HUES6 (cell line): ENCODE measurements around the gene CPNE2.

Source experiments
- H3K27ac ChIP-seq: 2 replicates; pipeline ENCODE4 v1.7.0; 2013; ENCODE audit warnings: low read depth, mild to moderate bottlenecking, low read length, inconsistent platforms
- H3K27me3 ChIP-seq: 2 replicates; pipeline ENCODE4 v1.6.1; 2013; ENCODE audit warnings: low read length; ENCODE audit not compliant: control insufficient read depth, insufficient read depth
- H3K36me3 ChIP-seq: 2 replicates; pipeline ENCODE4 v1.6.1; 2013; ENCODE audit warnings: low read length; ENCODE audit not compliant: control insufficient read depth, insufficient read depth
- H3K4me1 ChIP-seq: 2 replicates; pipeline ENCODE4 v1.6.1; 2013; ENCODE audit warnings: low read length; ENCODE audit not compliant: control insufficient read depth, insufficient read depth
- H3K4me3 ChIP-seq: 2 replicates; pipeline ENCODE4 v1.5.1; 2013; ENCODE audit warnings: low read depth, low read length
- H3K9ac ChIP-seq: one replicate; pipeline ENCODE4 v1.6.1; 2013; ENCODE audit warnings: mild to moderate bottlenecking, low read length
- H3K9me3 ChIP-seq: 2 replicates; pipeline ENCODE4 v1.6.1; 2013; ENCODE audit warnings: low read depth, low read length; ENCODE audit not compliant: control insufficient read depth, insufficient read depth

Gene CPNE2

GRCh38 chr16:57157533-57157932, 65.2 kb downstream of the CPNE2 start:
- Histone ChIP-seq H3K27ac (no peak overlapping the region), H3K9ac (no peak overlapping the region)

DNA sequence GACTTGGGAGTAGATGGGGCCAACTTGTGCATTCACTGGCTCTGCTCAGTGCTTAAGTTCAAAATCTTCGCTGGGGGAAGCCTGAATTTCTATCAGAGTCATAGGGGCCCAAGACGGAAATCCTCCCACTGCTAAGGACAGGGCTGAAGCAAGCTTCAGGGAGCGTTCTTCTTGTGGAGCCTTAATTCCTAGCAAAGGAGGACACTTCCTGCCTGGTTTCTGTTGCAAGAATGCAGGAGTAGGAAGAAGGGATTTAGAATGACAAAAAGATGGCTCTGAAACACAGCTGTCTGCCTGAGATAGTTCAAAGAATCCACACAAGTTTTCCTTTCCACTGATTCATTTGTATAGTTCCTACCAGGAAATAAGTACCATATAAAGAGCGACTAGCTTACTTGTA, 67.1 kb downstream of the CPNE2 start:
- 0 out of 2 replicates have a peak, but pooled peaks cover 7% of the 10 kb centered on the region for H3K4me1 ChIP-seq
- no peak overlapping the region for H3K4me3 ChIP-seq
- H3K9ac ChIP-seq, result no peak overlapping the region
- H3K9me3 ChIP-seq, result no peaks in the 10 kb centered on the region
- H3K27ac ChIP-seq, result 0 out of 2 replicates have a peak overlapping the region, but pooled peaks have one; percentile 2
- H3K27me3 ChIP-seq, result no peaks in the 10 kb centered on the region
- H3K36me3 ChIP-seq, result peaks cover 79% of the 10 kb centered on the region

More at GRCh38 chr16:57157533-57157932, 65.2 kb downstream of the CPNE2 start:
- 0 out of 2 replicates have a peak, but pooled peaks cover 7% of the 10 kb centered on the region for H3K4me1 ChIP-seq
- peaks cover 79% of the 10 kb centered on the region for H3K36me3 ChIP-seq
- H3K9me3 ChIP-seq, result no peaks in the 10 kb centered on the region
- no peak overlapping the region for H3K4me3 ChIP-seq
- H3K27me3 ChIP-seq, result no peaks in the 10 kb centered on the region

- Histone ChIP-seq H3K4me3 (no peak overlapping the region), H3K27me3 (no peaks in the 10 kb centered on the region), H3K36me3 (peaks cover 74% of the 10 kb centered on the region), H3K27ac (no peak overlapping the region), H3K9ac (no peak overlapping the region), H3K4me1 (0 out of 2 replicates have a peak, but pooled peaks cover 7% of the 10 kb centered on the region), H3K9me3 (no peaks in the 10 kb centered on the region)
Measured at GRCh38 chr16:57163842-57164241, 71.5 kb downstream of the CPNE2 start.

DNA sequence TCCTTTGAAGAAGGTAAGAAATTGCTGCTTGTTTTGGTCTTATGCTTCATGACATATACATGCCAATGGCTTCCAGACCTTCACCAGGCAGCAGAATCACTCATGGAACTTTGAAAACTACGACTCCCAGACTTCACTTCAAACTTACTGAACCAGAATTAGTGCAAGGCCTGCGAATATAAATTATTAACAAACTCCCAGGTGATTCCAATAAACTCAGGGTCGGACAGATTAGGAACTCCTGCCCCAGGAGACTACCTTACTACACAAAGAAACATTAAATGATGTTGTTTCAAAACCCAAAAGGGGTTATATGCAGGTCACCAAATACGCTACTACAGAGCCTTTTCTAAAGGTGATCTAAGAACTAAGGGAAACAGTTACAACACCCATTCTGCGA, 73.1 kb downstream of the CPNE2 start:
- Histone ChIP-seq H3K27ac (no peak overlapping the region), H3K4me1 (no peaks in the 10 kb centered on the region), H3K9ac (no peak overlapping the region), H3K36me3 (peaks cover 73% of the 10 kb centered on the region), H3K9me3 (no peaks in the 10 kb centered on the region), H3K27me3 (no peaks in the 10 kb centered on the region), H3K4me3 (no peak overlapping the region)

DNA sequence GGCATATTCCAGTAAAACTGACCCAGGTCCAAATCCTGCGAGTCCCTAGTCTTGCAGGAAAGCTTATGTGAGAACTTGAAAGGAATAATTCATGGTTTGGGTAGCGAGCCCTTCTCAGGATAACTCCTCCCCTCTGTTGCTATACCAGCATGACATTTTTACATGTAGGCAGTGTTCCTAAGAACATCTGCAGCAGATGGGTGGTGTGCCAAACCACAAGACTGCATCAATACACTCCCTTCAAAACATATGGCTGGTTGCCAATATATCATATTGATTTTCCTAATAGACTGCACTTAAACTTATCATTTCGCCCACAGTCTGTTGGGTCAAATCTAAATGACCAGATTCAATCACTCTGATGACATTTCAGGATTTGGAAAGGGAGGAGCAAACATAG, 73.6 kb downstream of the CPNE2 start:
- H3K9ac ChIP-seq, result no peak overlapping the region
- H3K4me3 ChIP-seq, result no peak overlapping the region
- no peaks in the 10 kb centered on the region for H3K9me3 ChIP-seq
- H3K27me3 ChIP-seq, result no peaks in the 10 kb centered on the region
- H3K27ac ChIP-seq, result no peak overlapping the region
- no peaks in the 10 kb centered on the region for H3K4me1 ChIP-seq
- H3K36me3 ChIP-seq, result peaks cover 73% of the 10 kb centered on the region

DNA sequence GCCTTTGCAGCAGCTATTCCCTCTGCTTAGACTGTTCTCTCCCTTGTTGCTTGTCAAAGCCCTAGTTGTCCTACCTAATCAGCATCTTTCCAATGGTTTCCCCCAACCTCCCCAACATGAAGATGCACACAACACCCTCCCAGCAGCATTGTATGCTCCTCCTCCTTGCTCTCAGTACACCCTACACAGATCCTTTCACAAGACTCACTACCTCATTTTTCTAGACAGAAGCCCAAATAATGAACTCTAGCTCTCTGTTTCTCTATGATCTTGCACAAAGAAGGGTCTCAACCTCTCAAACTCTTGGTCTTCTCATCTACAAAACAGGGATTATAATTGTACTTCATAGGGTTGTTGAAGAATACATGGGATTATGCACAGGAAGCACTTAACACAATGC, 74.1 kb downstream of the CPNE2 start:
- H3K4me3 ChIP-seq, result no peak overlapping the region
- no peaks in the 10 kb centered on the region for H3K27me3 ChIP-seq
- H3K4me1 ChIP-seq, result no peaks in the 10 kb centered on the region
- H3K9ac ChIP-seq, result no peak overlapping the region
- H3K36me3 ChIP-seq, result peaks cover 76% of the 10 kb centered on the region
- H3K9me3 ChIP-seq, result no peaks in the 10 kb centered on the region
- no peak overlapping the region for H3K27ac ChIP-seq

- Histone ChIP-seq H3K4me1 (no peaks in the 10 kb centered on the region), H3K4me3 (no peak overlapping the region), H3K36me3 (peaks cover 78% of the 10 kb centered on the region), H3K9me3 (no peaks in the 10 kb centered on the region), H3K27ac (no peak overlapping the region), H3K9ac (no peak overlapping the region), H3K27me3 (no peaks in the 10 kb centered on the region)
Measured at GRCh38 chr16:57166951-57167350, 74.6 kb downstream of the CPNE2 start.

DNA sequence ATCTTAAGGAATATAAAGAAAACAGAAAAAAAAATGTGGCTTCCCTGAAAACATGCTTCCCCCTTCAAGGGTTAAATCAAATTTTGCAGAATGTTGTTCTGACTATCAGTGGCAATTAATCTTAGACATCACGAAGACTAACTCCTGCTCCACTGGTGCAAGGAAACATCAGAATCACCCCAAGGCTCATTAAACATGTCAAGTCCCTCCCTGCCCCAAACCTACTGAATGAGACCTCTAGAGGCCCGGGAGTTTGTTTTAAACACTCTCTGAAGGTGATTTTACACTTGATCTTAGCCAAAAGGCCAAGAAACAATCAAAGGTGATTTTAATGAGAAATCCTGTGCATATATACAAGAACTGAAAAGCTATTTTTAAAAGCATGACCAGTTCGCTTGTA, 75.2 kb downstream of the CPNE2 start:
- no peak overlapping the region for H3K9ac ChIP-seq
- H3K27ac ChIP-seq, result no peak overlapping the region
- H3K9me3 ChIP-seq, result no peaks in the 10 kb centered on the region
- no peaks in the 10 kb centered on the region for H3K27me3 ChIP-seq
- H3K36me3 ChIP-seq, result peaks cover 78% of the 10 kb centered on the region
- no peaks in the 10 kb centered on the region for H3K4me1 ChIP-seq
- H3K4me3 ChIP-seq, result no peak overlapping the region

- H3K9ac ChIP-seq, result no peak overlapping the region
- H3K36me3 ChIP-seq, result peaks cover 78% of the 10 kb centered on the region
- no peak overlapping the region for H3K4me3 ChIP-seq
- H3K27me3 ChIP-seq, result no peaks in the 10 kb centered on the region
- no peaks in the 10 kb centered on the region for H3K9me3 ChIP-seq
- no peak overlapping the region for H3K27ac ChIP-seq
- no peaks in the 10 kb centered on the region for H3K4me1 ChIP-seq
Measured at GRCh38 chr16:57167953-57168352, 75.6 kb downstream of the CPNE2 start.

DNA sequence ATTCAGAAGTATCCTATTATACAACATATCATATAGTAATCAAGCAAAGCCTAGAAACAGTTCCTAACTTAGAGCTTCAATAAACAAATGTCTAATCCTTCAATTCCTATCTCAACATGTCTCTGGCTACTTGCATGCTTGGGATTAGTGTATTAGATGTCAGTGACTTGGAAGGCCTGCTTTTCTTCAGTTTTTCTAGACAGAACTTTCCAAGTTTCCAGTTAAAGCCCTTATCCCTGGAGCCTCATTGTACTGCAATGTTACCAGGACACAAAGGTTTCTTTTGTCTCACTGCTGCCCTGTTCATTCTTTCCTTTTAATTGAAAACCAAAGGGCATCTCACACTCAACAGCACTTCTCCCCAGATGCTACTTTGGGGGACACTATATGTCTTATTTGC, 76.9 kb downstream of the CPNE2 start:
- Histone ChIP-seq H3K27ac (no peak overlapping the region), H3K36me3 (peaks cover 72% of the 10 kb centered on the region), H3K27me3 (no peaks in the 10 kb centered on the region), H3K9me3 (no peaks in the 10 kb centered on the region), H3K9ac (no peak overlapping the region), H3K4me1 (no peaks in the 10 kb centered on the region), H3K4me3 (no peak overlapping the region)

- Histone ChIP-seq H3K9me3 (no peaks in the 10 kb centered on the region), H3K36me3 (peaks cover 44% of the 10 kb centered on the region), H3K9ac (no peak overlapping the region), H3K27ac (no peak overlapping the region), H3K27me3 (no peaks in the 10 kb centered on the region), H3K4me1 (no peaks in the 10 kb centered on the region), H3K4me3 (no peak overlapping the region)
Measured at GRCh38 chr16:57172721-57173290, 80.4 kb downstream of the CPNE2 start.

DNA sequence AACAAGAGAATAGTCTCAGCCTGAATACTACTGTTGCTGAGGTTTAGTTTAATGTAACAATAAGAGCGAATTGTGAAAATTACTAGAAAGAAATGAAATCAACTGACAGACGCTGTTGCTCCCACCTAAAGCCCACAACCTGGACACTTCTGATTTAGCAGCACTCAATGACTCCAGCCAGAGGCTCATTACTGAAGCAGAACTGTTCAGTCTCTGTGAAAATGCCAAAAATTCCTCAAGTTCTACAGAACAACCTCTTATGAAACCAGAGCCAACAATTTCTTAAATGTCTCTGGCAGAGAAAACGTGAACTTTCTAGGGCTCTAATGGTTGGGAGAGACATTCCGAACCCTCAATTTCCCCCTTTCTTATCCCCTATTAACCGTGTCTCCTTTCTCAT, 83.5 kb downstream of the CPNE2 start:
- Histone ChIP-seq H3K9me3 (no peaks in the 10 kb centered on the region), H3K9ac (no peak overlapping the region)

More for the DNA sequence above, 83.5 kb downstream of the CPNE2 start:
- Histone ChIP-seq H3K4me1 (peaks cover 11% of the 10 kb centered on the region), H3K36me3 (peaks cover 29% of the 10 kb centered on the region), H3K27ac (no peak overlapping the region), H3K4me3 (no peak overlapping the region), H3K27me3 (no peaks in the 10 kb centered on the region)
